ENCODE data around the gene ZDHHC11.
"Not testable (repeated sequence)": the region's sequence is repeated elsewhere in the genome, so short reads cannot be mapped to it uniquely, and the experiment has no call there.

ZDHHC11 gene

GRCh38 chr5:751992-752391, 98.8 kb downstream of the ZDHHC11 start:
- in situ Hi-C loops (cut with HindIII; ENCODE audit: low sequenced_read_pairs) = loop anchor here (25.0 kb wide), 1 partner anchor 240 kb away; the partner anchor contains the start of gene SLC9A3

- in situ Hi-C loops (cut with HindIII; ENCODE audit: low sequenced_read_pairs) = loop anchor here (25.0 kb wide), 1 partner anchor 239 kb away; the partner anchor contains the start of gene SLC9A3
Observed at GRCh38 chr5:751496-751895, 99.3 kb downstream of the ZDHHC11 start.

GRCh38 chr5:750226-750625, 100.6 kb downstream of the ZDHHC11 start:
- in situ Hi-C loops (cut with HindIII; ENCODE audit: low sequenced_read_pairs) = loop anchor here (25.0 kb wide), 1 partner anchor 238 kb away; the partner anchor contains the start of gene SLC9A3

GRCh38 chr5:749101-749670, 101.6 kb downstream of the ZDHHC11 start:
- in situ Hi-C loops (cut with HindIII; ENCODE audit: low sequenced_read_pairs) = no loop called here

- in situ Hi-C loops (cut with HindIII; ENCODE audit: low sequenced_read_pairs) = not testable (repeated sequence)
Observed at GRCh38 chr5:748011-748980, 102.5 kb downstream of the ZDHHC11 start.

- in situ Hi-C loops (cut with HindIII; ENCODE audit: low sequenced_read_pairs) = not testable (repeated sequence)
Observed at GRCh38 chr5:747303-747844, 103.4 kb downstream of the ZDHHC11 start.

- in situ Hi-C loops (cut with HindIII; ENCODE audit: low sequenced_read_pairs) = no loop called here
Observed at GRCh38 chr5:746258-746761, 104.5 kb downstream of the ZDHHC11 start.
